ENCODE data around the gene HDGF. TPM values are rescaled to one million over a fixed set of nuclear protein-coding genes. Genes with fewer than 3 reads are reported as not detected.
A peak's percentile ranks its signal among the peaks of the same experiment; 100 is the strongest.

HDGF gene
- total and polyA plus RNA-seq, 4 donors, result 41.7 to 148 (median 119) TPM

DNA sequence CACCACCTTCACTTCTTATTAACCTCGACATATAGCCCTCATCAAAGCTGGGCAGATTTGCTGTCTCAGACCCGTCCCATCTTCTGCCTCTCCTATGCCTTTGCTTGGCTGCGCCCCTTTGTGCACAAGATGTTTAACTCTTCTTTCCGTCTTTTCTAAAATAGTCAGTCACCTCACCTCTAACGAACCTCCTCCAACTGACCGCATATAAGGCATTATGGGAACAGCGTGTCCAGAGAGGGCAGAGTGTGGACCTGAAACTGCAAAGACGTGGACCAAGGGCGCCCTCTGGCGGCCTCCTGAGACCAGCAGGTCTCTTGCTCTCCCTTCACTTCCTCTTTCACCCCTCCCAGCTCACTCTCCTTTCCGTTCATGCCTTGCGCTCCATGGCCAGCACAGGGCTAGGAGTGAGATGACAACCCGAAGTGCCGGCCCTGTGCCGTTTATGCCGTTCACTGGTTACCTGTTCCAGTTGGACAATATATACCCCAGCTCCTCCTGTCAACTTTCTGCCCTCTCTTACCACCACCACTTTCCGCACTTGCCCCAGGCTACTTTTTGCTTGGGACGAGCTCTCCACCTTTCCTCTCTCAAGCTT lies 25.7 kb downstream of the HDGF start (continued):
- TF ChIP-seq TAF1 (conservative IDR thresholded peaks at IDR 0.05) (no peak), HNF4A (conservative IDR thresholded peaks at IDR 0.05) (peak; percentile 70 to 85)

DNA sequence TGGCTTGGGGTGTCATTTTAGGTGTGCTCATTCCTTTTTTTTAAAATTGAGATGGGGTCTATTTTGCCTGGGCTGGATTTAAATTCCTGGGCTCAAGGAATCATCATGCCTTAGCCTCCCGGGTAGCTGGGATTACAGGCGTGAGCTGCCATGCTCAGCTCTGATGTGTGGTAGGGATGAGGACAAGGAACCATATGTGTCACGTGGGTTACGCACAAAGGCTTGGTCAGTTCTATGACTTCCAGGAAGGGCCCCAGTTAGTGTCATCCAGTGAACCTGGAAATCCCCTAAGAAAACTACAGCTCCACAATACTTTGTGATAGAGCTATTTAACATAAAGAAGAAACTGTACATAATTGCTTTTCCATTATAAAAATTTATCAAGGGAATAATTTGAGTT lies 29.9 kb downstream of the HDGF start:
- TF ChIP-seq TAF1 (conservative IDR thresholded peaks at IDR 0.05) (no peak), NR2F2 (IDR thresholded peaks at IDR 0.05) (no peak), HNF4A (conservative IDR thresholded peaks at IDR 0.05) (no peak), YY1 (IDR thresholded peaks at IDR 0.05) (no peak), GABPA (IDR thresholded peaks at IDR 0.05 in 1 of 2, conservative IDR thresholded peaks at IDR 0.05 in 1 of 2) (no peak), RAD21 (IDR thresholded peaks at IDR 0.05) (no peak), RXRA (IDR thresholded peaks at IDR 0.05) (no peak), FOXA1 (IDR thresholded peaks at IDR 0.05) (no peak), FOXA2 (IDR thresholded peaks at IDR 0.05) (no peak), HNF4G (IDR thresholded peaks at IDR 0.05) (no peak), JUND (IDR thresholded peaks at IDR 0.05) (no peak), SP1 (IDR thresholded peaks at IDR 0.05) (no peak), EGR1 (IDR thresholded peaks at IDR 0.05; ENCODE audit: low read depth in 2 of 2) (no peak)
- TF ChIP-seq, protein P1, sequence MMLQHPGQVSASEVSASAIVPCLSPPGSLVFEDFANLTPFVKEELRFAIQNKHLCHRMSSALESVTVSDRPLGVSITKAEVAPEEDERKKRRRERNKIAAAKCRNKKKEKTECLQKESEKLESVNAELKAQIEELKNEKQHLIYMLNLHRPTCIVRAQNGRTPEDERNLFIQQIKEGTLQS (IDR thresholded peaks at IDR 0.05), result no peak
- TF ChIP-seq, protein P2, sequence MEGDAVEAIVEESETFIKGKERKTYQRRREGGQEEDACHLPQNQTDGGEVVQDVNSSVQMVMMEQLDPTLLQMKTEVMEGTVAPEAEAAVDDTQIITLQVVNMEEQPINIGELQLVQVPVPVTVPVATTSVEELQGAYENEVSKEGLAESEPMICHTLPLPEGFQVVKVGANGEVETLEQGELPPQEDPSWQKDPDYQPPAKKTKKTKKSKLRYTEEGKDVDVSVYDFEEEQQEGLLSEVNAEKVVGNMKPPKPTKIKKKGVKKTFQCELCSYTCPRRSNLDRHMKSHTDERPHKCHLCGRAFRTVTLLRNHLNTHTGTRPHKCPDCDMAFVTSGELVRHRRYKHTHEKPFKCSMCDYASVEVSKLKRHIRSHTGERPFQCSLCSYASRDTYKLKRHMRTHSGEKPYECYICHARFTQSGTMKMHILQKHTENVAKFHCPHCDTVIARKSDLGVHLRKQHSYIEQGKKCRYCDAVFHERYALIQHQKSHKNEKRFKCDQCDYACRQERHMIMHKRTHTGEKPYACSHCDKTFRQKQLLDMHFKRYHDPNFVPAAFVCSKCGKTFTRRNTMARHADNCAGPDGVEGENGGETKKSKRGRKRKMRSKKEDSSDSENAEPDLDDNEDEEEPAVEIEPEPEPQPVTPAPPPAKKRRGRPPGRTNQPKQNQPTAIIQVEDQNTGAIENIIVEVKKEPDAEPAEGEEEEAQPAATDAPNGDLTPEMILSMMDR (IDR thresholded peaks at IDR 0.05; ENCODE audit: low read depth, low read length, missing input control), result no peak
- TF ChIP-seq, protein P3, sequence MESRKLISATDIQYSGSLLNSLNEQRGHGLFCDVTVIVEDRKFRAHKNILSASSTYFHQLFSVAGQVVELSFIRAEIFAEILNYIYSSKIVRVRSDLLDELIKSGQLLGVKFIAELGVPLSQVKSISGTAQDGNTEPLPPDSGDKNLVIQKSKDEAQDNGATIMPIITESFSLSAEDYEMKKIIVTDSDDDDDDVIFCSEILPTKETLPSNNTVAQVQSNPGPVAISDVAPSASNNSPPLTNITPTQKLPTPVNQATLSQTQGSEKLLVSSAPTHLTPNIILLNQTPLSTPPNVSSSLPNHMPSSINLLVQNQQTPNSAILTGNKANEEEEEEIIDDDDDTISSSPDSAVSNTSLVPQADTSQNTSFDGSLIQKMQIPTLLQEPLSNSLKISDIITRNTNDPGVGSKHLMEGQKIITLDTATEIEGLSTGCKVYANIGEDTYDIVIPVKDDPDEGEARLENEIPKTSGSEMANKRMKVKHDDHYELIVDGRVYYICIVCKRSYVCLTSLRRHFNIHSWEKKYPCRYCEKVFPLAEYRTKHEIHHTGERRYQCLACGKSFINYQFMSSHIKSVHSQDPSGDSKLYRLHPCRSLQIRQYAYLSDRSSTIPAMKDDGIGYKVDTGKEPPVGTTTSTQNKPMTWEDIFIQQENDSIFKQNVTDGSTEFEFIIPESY (IDR thresholded peaks at IDR 0.05), result no peak
- TF ChIP-seq, protein P4, sequence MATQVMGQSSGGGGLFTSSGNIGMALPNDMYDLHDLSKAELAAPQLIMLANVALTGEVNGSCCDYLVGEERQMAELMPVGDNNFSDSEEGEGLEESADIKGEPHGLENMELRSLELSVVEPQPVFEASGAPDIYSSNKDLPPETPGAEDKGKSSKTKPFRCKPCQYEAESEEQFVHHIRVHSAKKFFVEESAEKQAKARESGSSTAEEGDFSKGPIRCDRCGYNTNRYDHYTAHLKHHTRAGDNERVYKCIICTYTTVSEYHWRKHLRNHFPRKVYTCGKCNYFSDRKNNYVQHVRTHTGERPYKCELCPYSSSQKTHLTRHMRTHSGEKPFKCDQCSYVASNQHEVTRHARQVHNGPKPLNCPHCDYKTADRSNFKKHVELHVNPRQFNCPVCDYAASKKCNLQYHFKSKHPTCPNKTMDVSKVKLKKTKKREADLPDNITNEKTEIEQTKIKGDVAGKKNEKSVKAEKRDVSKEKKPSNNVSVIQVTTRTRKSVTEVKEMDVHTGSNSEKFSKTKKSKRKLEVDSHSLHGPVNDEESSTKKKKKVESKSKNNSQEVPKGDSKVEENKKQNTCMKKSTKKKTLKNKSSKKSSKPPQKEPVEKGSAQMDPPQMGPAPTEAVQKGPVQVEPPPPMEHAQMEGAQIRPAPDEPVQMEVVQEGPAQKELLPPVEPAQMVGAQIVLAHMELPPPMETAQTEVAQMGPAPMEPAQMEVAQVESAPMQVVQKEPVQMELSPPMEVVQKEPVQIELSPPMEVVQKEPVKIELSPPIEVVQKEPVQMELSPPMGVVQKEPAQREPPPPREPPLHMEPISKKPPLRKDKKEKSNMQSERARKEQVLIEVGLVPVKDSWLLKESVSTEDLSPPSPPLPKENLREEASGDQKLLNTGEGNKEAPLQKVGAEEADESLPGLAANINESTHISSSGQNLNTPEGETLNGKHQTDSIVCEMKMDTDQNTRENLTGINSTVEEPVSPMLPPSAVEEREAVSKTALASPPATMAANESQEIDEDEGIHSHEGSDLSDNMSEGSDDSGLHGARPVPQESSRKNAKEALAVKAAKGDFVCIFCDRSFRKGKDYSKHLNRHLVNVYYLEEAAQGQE (IDR thresholded peaks at IDR 0.05), result no peak
- TF ChIP-seq, protein P5, sequence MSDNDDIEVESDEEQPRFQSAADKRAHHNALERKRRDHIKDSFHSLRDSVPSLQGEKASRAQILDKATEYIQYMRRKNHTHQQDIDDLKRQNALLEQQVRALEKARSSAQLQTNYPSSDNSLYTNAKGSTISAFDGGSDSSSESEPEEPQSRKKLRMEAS (IDR thresholded peaks at IDR 0.05), result no peak
- H3K4me1 ChIP-seq (ENCODE audit: control insufficient read depth in 4 of 4, insufficient read depth in 4 of 4, low read length in 3 of 4), result peaks cover 0 to 19% (median 15%) of the 10 kb centered on the region in 4 donors
- no peaks in the 10 kb centered on the region for H3K27me3 ChIP-seq (ENCODE audit: control insufficient read depth in 4 of 4, insufficient read depth in 4 of 4, low read length in 3 of 4)
- peaks cover 5 to 33% (median 25%) of the 10 kb centered on the region in 4 donors for H3K36me3 ChIP-seq (ENCODE audit: control insufficient read depth in 4 of 4, insufficient read depth in 3 of 4, low read depth in 1 of 4, low read length in 3 of 4)
- no peak overlapping the region for H3K27ac ChIP-seq (ENCODE audit: low read depth in 1 of 2, low read length in 2 of 2)
- DNase-seq (ENCODE audit: low spot score), result no peak
- no peak overlapping the region for H3K9ac ChIP-seq (ENCODE audit: low read depth in 1 of 2, low read length in 2 of 2)
- WGBS, result 85% methylated on average over 4 of the region's 4 CpGs
- no peaks in the 10 kb centered on the region for H3K9me3 ChIP-seq (ENCODE audit: control insufficient read depth in 4 of 4, low read length in 3 of 4)
- H3K4me3 ChIP-seq (ENCODE audit: low read depth in 1 of 3, low read length in 3 of 3), result no peak overlapping the region
